Right lobe of liver (tissue), 4 donors: ENCODE data around the gene C5orf15.
A peak's percentile ranks its signal among the peaks of the same experiment; 100 is the strongest.

Experiments used
- POLR2A ChIP-seq: fragments of 450-650 bp; IDR thresholded peaks from one replicate; pipeline ENCODE4 v1.6.1; 2017; ENCODE audit warnings: antibody characterized with exemption, mild to moderate bottlenecking
- TF ChIP-seq, protein P1 (sequence below), 4 donors: fragments of 200-600 bp in 3 of 4; fragments of 450-650 bp in 1 of 4; IDR thresholded peaks; one replicate each; pipeline versions ENCODE4 v1.5.1 to v1.8.0; 2016 to 2022; ENCODE audit warnings: antibody characterized with exemption in 4 of 4, mild to moderate bottlenecking in 2 of 4
- donor health status: DM: no; HTN: no; CAD: no.
- donor health status: DM: no; HTN: no; CAD: no.
- donor health status: DM: no; HTN: yes; CAD: no.

- TF ChIP-seq, protein P1, sequence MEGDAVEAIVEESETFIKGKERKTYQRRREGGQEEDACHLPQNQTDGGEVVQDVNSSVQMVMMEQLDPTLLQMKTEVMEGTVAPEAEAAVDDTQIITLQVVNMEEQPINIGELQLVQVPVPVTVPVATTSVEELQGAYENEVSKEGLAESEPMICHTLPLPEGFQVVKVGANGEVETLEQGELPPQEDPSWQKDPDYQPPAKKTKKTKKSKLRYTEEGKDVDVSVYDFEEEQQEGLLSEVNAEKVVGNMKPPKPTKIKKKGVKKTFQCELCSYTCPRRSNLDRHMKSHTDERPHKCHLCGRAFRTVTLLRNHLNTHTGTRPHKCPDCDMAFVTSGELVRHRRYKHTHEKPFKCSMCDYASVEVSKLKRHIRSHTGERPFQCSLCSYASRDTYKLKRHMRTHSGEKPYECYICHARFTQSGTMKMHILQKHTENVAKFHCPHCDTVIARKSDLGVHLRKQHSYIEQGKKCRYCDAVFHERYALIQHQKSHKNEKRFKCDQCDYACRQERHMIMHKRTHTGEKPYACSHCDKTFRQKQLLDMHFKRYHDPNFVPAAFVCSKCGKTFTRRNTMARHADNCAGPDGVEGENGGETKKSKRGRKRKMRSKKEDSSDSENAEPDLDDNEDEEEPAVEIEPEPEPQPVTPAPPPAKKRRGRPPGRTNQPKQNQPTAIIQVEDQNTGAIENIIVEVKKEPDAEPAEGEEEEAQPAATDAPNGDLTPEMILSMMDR (IDR thresholded peaks at IDR 0.05): no peak
- peak; percentile 78 for TF ChIP-seq POLR2A
Measured at GRCh38 chr5:134004626-134005416, 36.4 kb upstream of the C5orf15 start, which contains the start of gene VDAC1.
